Activated CD8-positive, alpha-beta memory T cell treated with anti-CD3 and anti-CD28 coated beads, Interleukin-2, amount 50 U/mL, for 24 hours (primary cell): Measurements from ENCODE around the gene TMEM132A.
"Not testable (repeated sequence)": the region's sequence is repeated elsewhere in the genome, so short reads cannot be mapped to it uniquely, and the experiment has no call there.

Experiments used
- DNase-seq: peaks from one replicate; pipeline ENCODE4 v3.0.0-alpha.2; 2020; ENCODE audit errors: extremely low read depth

Gene TMEM132A

GRCh38 chr11:60964801-60965200 lies 40.5 kb downstream of the TMEM132A start:
- DNase-seq: no peak

GRCh38 chr11:60966890-60967289 lies 42.6 kb downstream of the TMEM132A start:
- no peak for DNase-seq

- no peak for DNase-seq
Measured at GRCh38 chr11:60968223-60968622, 44.0 kb downstream of the TMEM132A start.

GRCh38 chr11:60970369-60970774 lies 46.1 kb downstream of the TMEM132A start:
- DNase-seq: no peak

GRCh38 chr11:60970890-60971289 lies 46.6 kb downstream of the TMEM132A start:
- no peak for DNase-seq

- DNase-seq: no peak
Measured at GRCh38 chr11:60971520-60971919, 47.3 kb downstream of the TMEM132A start, which contains the start of gene CD6. Gene CD6, plus strand, starts transcription at chr11:60971680. Its CDS starts 186 bp downstream, at chr11:60971866.

- no peak for DNase-seq
Measured at GRCh38 chr11:60972182-60973030, 48.1 kb downstream of the TMEM132A start.

- no peak for DNase-seq
Measured at GRCh38 chr11:60973699-60974098, 49.4 kb downstream of the TMEM132A start.

- not testable (repeated sequence) for DNase-seq
Measured at GRCh38 chr11:60974316-60974715, 50.1 kb downstream of the TMEM132A start.

GRCh38 chr11:60974726-60975125 lies 50.5 kb downstream of the TMEM132A start:
- DNase-seq: no peak

- DNase-seq: no peak
Measured at GRCh38 chr11:60977224-60977623, 53.0 kb downstream of the TMEM132A start.

GRCh38 chr11:60977836-60978235 lies 53.6 kb downstream of the TMEM132A start:
- DNase-seq: no peak

- peak; percentile 56 for DNase-seq
Measured at GRCh38 chr11:60978546-60979380, 54.5 kb downstream of the TMEM132A start.

GRCh38 chr11:60981515-60981914 lies 57.3 kb downstream of the TMEM132A start:
- DNase-seq: no peak

GRCh38 chr11:60982184-60982583 lies 57.9 kb downstream of the TMEM132A start:
- DNase-seq: no peak

- DNase-seq: no peak
Measured at GRCh38 chr11:60984149-60984548, 59.9 kb downstream of the TMEM132A start.

GRCh38 chr11:60984636-60985035 lies 60.4 kb downstream of the TMEM132A start:
- no peak for DNase-seq

- no peak for DNase-seq
Measured at GRCh38 chr11:60985501-60985900, 61.2 kb downstream of the TMEM132A start.

- peak; percentile 78 for DNase-seq
Measured at GRCh38 chr11:60985991-60986915, 62.0 kb downstream of the TMEM132A start.
